Brain microvascular endothelial cell (primary cell): ENCODE data around the gene TBCEL.
A peak's percentile ranks its signal among the peaks of the same experiment; 100 is the strongest.

Experiments used
- DNase-seq: peaks from one replicate; pipeline ENCODE4 v3.0.0-alpha.2; 2020
- H3K27ac ChIP-seq: fragments of 250-450 bp; sonication (Bioruptor Pico); 2 replicates; pipeline ENCODE4 v1.5.1; 2020; ENCODE audit warnings: mild to moderate bottlenecking, moderate library complexity
- H3K27me3 ChIP-seq: fragments of 250-450 bp; sonication (Bioruptor Pico); replicated peaks from 2 replicates; pipeline ENCODE4 v1.5.1; 2020; ENCODE audit warnings: mild to moderate bottlenecking
- H3K36me3 ChIP-seq: fragments of 250-450 bp; sonication (Bioruptor Pico); replicated peaks from 2 replicates; pipeline ENCODE4 v1.5.1; 2020; ENCODE audit warnings: mild to moderate bottlenecking
- H3K4me3 ChIP-seq: 2 replicates; pipeline ENCODE4 v1.5.1; 2011; ENCODE audit warnings: low read depth, mild to moderate bottlenecking, control low read depth, low read length, moderate library complexity
- CTCF ChIP-seq: IDR thresholded peaks from 2 replicates; pipeline ENCODE4 v1.5.1; 2011; ENCODE audit warnings: low read depth, mild to moderate bottlenecking, moderate library complexity, low read length, control low read depth, inconsistent platforms; ENCODE audit errors: missing control alignments
- in situ Hi-C: cut with HindIII; loops from 2 replicates; pipeline ENCODE4 v1.10.0; 2017; ENCODE audit warnings: low sequenced_read_pairs, low pct_ligation_motif_present

TBCEL gene

GRCh38 chr11:120985718-120986569, 38.0 kb upstream of the TBCEL start:
- no peak overlapping the region for H3K27ac ChIP-seq
- H3K4me3 ChIP-seq = peak overlapping the region; percentile 39
- TF ChIP-seq CTCF = peak; percentile 18
- H3K27me3 ChIP-seq = peaks cover 8% of the 10 kb centered on the region
- DNase-seq = peak; percentile 9
- H3K36me3 ChIP-seq = no peaks in the 10 kb centered on the region
- in situ Hi-C loops = no loop called here

GRCh38 chr11:120988603-120989002, 35.3 kb upstream of the TBCEL start:
- H3K27ac ChIP-seq = no peak overlapping the region
- H3K36me3 ChIP-seq = no peaks in the 10 kb centered on the region
- H3K27me3 ChIP-seq = peaks cover 8% of the 10 kb centered on the region
- no peak for DNase-seq
- H3K4me3 ChIP-seq = no peak overlapping the region
- TF ChIP-seq CTCF = no peak
- in situ Hi-C loops = no loop called here

- no peak for DNase-seq
- in situ Hi-C loops = no loop called here
- H3K27me3 ChIP-seq = peaks cover 2% of the 10 kb centered on the region
- TF ChIP-seq CTCF = no peak
- no peak overlapping the region for H3K4me3 ChIP-seq
- no peak overlapping the region for H3K27ac ChIP-seq
- H3K36me3 ChIP-seq = no peaks in the 10 kb centered on the region
These were observed 31.8 kb upstream of the TBCEL start for GRCh38 chr11:120991830-120992686.

GRCh38 chr11:120994091-120994859, 29.6 kb upstream of the TBCEL start:
- Histone ChIP-seq H3K36me3 (no peaks in the 10 kb centered on the region), H3K27me3 (peaks cover 2% of the 10 kb centered on the region), H3K4me3 (no peak overlapping the region), H3K27ac (no peak overlapping the region)
- in situ Hi-C loops = no loop called here
- TF ChIP-seq CTCF = no peak
- no peak for DNase-seq

- no peak overlapping the region for H3K4me3 ChIP-seq
- DNase-seq = no peak
- in situ Hi-C loops = no loop called here
- no peaks in the 10 kb centered on the region for H3K36me3 ChIP-seq
- TF ChIP-seq CTCF = no peak
- peaks cover 2% of the 10 kb centered on the region for H3K27me3 ChIP-seq
- H3K27ac ChIP-seq = no peak overlapping the region
These were observed 28.7 kb upstream of the TBCEL start for GRCh38 chr11:120995184-120995583.
